ENCODE data around the gene GSG1.

The GSG1 gene

GRCh38 chr12:13124656-13125505 lies 21.4 kb upstream of the GSG1 start:
- no peak overlapping the region for H3K9ac ChIP-seq
- no peaks in the 10 kb centered on the region for H3K9me3 ChIP-seq (ENCODE audit: control insufficient read depth, low read length)
- no peak overlapping the region for H2AFZ ChIP-seq
- H3K27me3 ChIP-seq (ENCODE audit: control insufficient read depth, insufficient read depth, low read length) = no peaks in the 10 kb centered on the region
- no peak for TF ChIP-seq CTCF (IDR thresholded peaks at IDR 0.05)
- no peaks in the 10 kb centered on the region for H3K79me2 ChIP-seq
- H3K4me1 ChIP-seq = no peaks in the 10 kb centered on the region
- no peak overlapping the region for H3K4me3 ChIP-seq (ENCODE audit: low read depth, low read length)
- H3K36me3 ChIP-seq (ENCODE audit: control insufficient read depth, insufficient read depth, low read length) = no peaks in the 10 kb centered on the region
- no peak overlapping the region for H3K27ac ChIP-seq
- no peak overlapping the region for H3K4me2 ChIP-seq (ENCODE audit: low read length)

GRCh38 chr12:13121568-13121967 lies 18.1 kb upstream of the GSG1 start:
- Histone ChIP-seq H3K27me3 (ENCODE audit: control insufficient read depth, insufficient read depth, low read length) (no peaks in the 10 kb centered on the region), H3K4me1 (no peaks in the 10 kb centered on the region), H3K4me3 (ENCODE audit: low read depth, low read length) (no peak overlapping the region), H2AFZ (no peak overlapping the region), H3K9ac (no peak overlapping the region), H3K4me2 (ENCODE audit: low read length) (no peak overlapping the region), H3K27ac (no peak overlapping the region), H3K79me2 (no peaks in the 10 kb centered on the region), H3K36me3 (ENCODE audit: control insufficient read depth, insufficient read depth, low read length) (no peaks in the 10 kb centered on the region), H3K9me3 (ENCODE audit: control insufficient read depth, low read length) (no peaks in the 10 kb centered on the region)
- no peak for TF ChIP-seq CTCF (IDR thresholded peaks at IDR 0.05)

GRCh38 chr12:13120413-13120812 lies 16.9 kb upstream of the GSG1 start:
- no peak overlapping the region for H3K27ac ChIP-seq
- H3K79me2 ChIP-seq = no peaks in the 10 kb centered on the region
- H3K4me1 ChIP-seq = no peaks in the 10 kb centered on the region

GRCh38 chr12:13119826-13120225 lies 16.4 kb upstream of the GSG1 start:
- H3K79me2 ChIP-seq = no peaks in the 10 kb centered on the region
- H3K4me3 ChIP-seq (ENCODE audit: low read depth, low read length) = no peak overlapping the region
- no peak for TF ChIP-seq CTCF (IDR thresholded peaks at IDR 0.05)
- H3K36me3 ChIP-seq (ENCODE audit: control insufficient read depth, insufficient read depth, low read length) = no peaks in the 10 kb centered on the region
- H3K27ac ChIP-seq = no peak overlapping the region
- no peaks in the 10 kb centered on the region for H3K4me1 ChIP-seq
- H3K4me2 ChIP-seq (ENCODE audit: low read length) = no peak overlapping the region
- no peaks in the 10 kb centered on the region for H3K27me3 ChIP-seq (ENCODE audit: control insufficient read depth, insufficient read depth, low read length)
- no peak overlapping the region for H3K9ac ChIP-seq
- H2AFZ ChIP-seq = no peak overlapping the region
- no peaks in the 10 kb centered on the region for H3K9me3 ChIP-seq (ENCODE audit: control insufficient read depth, low read length)

More at GRCh38 chr12:13120413-13120812, 16.9 kb upstream of the GSG1 start:
- Histone ChIP-seq H3K9me3 (ENCODE audit: control insufficient read depth, low read length) (no peaks in the 10 kb centered on the region), H3K4me3 (ENCODE audit: low read depth, low read length) (no peak overlapping the region), H3K36me3 (ENCODE audit: control insufficient read depth, insufficient read depth, low read length) (no peaks in the 10 kb centered on the region), H3K27me3 (ENCODE audit: control insufficient read depth, insufficient read depth, low read length) (no peaks in the 10 kb centered on the region), H3K9ac (no peak overlapping the region), H3K4me2 (ENCODE audit: low read length) (no peak overlapping the region), H2AFZ (no peak overlapping the region)
- TF ChIP-seq CTCF (IDR thresholded peaks at IDR 0.05) = no peak

GRCh38 chr12:13117029-13117428 lies 13.6 kb upstream of the GSG1 start:
- Histone ChIP-seq H3K4me1 (no peaks in the 10 kb centered on the region), H3K4me3 (ENCODE audit: low read depth, low read length) (no peak overlapping the region), H2AFZ (no peak overlapping the region), H3K27me3 (ENCODE audit: control insufficient read depth, insufficient read depth, low read length) (no peaks in the 10 kb centered on the region), H3K79me2 (no peaks in the 10 kb centered on the region), H3K4me2 (ENCODE audit: low read length) (no peak overlapping the region), H3K9me3 (ENCODE audit: control insufficient read depth, low read length) (no peaks in the 10 kb centered on the region), H3K9ac (no peak overlapping the region), H3K27ac (no peak overlapping the region), H3K36me3 (ENCODE audit: control insufficient read depth, insufficient read depth, low read length) (no peaks in the 10 kb centered on the region)
- TF ChIP-seq CTCF (IDR thresholded peaks at IDR 0.05) = no peak

Data from parathyroid adenoma (tissue), 2 donors.